Tibial nerve (tissue), 4 donors: ENCODE data around the gene NOS1AP.

Experiments used
- CTCF ChIP-seq, 5 experiments: fragments of 200-600 bp in 3 of 5; fragments of 450-650 bp in 2 of 5; sonication (generic) in 3 of 5; IDR thresholded peaks; one replicate each; pipeline ENCODE4 v1.5.1; 2016 to 2019; ENCODE audit warnings: antibody characterized with exemption in 5 of 5, mild to moderate bottlenecking in 3 of 5, moderate library complexity in 2 of 5
- EP300 ChIP-seq, 2 donors: sonication (generic); formaldehyde crosslinking; IDR thresholded peaks; one replicate each; pipeline ENCODE4 v1.6.1; 2017; ENCODE audit warnings: antibody characterized with exemption in 2 of 2, mild to moderate bottlenecking in 1 of 2
- POLR2A ChIP-seq, 2 donors: fragments of 450-650 bp; IDR thresholded peaks; one replicate each; pipeline ENCODE4 v1.6.1; 2017; ENCODE audit warnings: antibody characterized with exemption in 2 of 2, mild to moderate bottlenecking in 2 of 2, moderate library complexity in 2 of 2

DNA sequence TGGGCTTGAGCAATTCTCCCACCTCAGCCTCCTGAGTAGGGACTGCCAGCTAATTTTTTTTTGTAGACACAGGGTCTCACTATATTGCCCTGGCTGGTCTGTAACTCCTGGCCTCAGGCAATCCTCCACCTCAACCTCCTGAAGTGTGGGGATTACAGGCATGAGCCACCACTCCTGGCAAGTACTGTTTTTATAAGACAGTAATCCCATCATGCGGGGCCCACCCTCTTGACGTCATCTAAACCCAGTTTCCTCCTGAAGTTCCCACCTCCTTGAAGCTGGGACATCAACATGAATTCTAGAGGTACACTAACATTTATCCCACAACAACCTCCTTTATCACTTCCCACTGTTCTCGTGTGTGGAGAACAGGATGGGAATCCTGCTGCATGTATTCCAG is 202.5 kb downstream of the NOS1AP start:
- TF ChIP-seq POLR2A (IDR thresholded peaks at IDR 0.05): no peak
- no peak for TF ChIP-seq CTCF (IDR thresholded peaks at IDR 0.05)
- TF ChIP-seq EP300 (IDR thresholded peaks at IDR 0.05): no peak
